Measurements from ENCODE around the gene CCND2. TPM values are rescaled to one million over a fixed set of nuclear protein-coding genes. Genes with fewer than 3 reads are reported as not detected.

Gene CCND2
- total and polyA plus RNA-seq, 4 donors, result 17.1 to 170 (median 77.0) TPM

GRCh38 chr12:4322726-4323125, 49.2 kb downstream of the CCND2 start:
- Histone ChIP-seq H3K27ac (ENCODE audit: low read depth in 1 of 2, low read length in 2 of 2) (no peak overlapping the region), H3K36me3 (ENCODE audit: control insufficient read depth in 1 of 2, insufficient read depth in 2 of 2, low read length in 1 of 2) (no peaks in the 10 kb centered on the region), H3K4me3 (ENCODE audit: low read length in 2 of 2) (no peak overlapping the region), H3K9me3 (ENCODE audit: control insufficient read depth, low read length) (no peaks in the 10 kb centered on the region), H3K27me3 (ENCODE audit: control insufficient read depth in 1 of 2, insufficient read depth in 2 of 2, low read length in 1 of 2) (no peaks in the 10 kb centered on the region), H3K4me1 (ENCODE audit: control insufficient read depth in 1 of 2, insufficient read depth in 2 of 2, low read length in 2 of 2) (peaks cover 0 to 2% of the 10 kb centered on the region in 2 donors)
- WGBS, 2 donors, result 83% methylated on average over 5 of the region's 5 CpGs
- ATAC-seq (ENCODE audit: low FRiP score) (no peak), DNase-seq (no peak)
- intact Hi-C loops (cut with DNase I), result no loop called here

Other genes starting within 250 kb of the CCND2 start
- gene TIGAR, start 47.5 kb downstream of the CCND2 start, total RNA-seq, result 10 to 100 TPM in 1 of 2 donors, 1 to 10 TPM in 1; 7.2 to 10.5 TPM
- 1 to 10 TPM; 2.9 to 4.6 TPM for gene TIGAR, start 47.5 kb downstream of the CCND2 start, polyA plus RNA-seq
- not detected for gene FGF23, start 106.0 kb downstream of the CCND2 start, total RNA-seq
- gene FGF23, start 106.0 kb downstream of the CCND2 start, polyA plus RNA-seq, result not detected
- not detected for gene FGF6, start 172.1 kb downstream of the CCND2 start, total RNA-seq
- gene FGF6, start 172.1 kb downstream of the CCND2 start, polyA plus RNA-seq, result not detected